NCI-H2196 (cell line): ENCODE data around the gene RPSA.
"Not testable (repeated sequence)": the region's sequence is repeated elsewhere in the genome, so short reads cannot be mapped to it uniquely, and the experiment has no call there.

Experiments used
- DNase-seq: peaks from one replicate; lab custom pipeline; 2025; ENCODE audit not compliant: unreplicated experiment; lab: John Stamatoyannopoulos, UW

Gene RPSA

DNA sequence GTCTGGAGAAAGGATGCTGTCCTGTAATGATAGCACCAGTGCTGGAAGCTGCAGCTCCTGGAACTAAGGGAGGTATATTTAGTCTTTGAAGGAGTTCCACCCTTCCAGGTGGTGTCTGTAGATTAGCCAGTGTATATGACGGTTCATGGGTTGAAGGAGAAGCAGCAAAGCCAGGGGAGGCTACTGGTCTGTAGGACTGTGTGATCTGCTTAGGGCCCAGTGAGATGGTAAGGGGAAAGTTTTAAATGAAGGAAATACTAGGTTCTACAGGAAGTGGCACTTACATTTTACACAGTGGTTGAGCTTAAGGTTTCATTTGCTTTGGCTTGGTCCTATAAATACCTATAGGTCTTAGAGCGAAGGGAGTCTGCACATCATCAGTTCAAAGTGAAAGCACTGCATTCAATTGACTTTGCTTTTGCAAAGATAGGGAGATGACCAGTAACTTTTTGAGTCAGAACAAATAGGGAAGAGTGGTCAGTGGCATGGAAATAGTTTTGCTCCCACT lies 17.7 kb upstream of the RPSA start:
- DNase-seq: no peak

GRCh38 chr3:39390181-39390580 lies 16.3 kb upstream of the RPSA start:
- DNase-seq: no peak

DNA sequence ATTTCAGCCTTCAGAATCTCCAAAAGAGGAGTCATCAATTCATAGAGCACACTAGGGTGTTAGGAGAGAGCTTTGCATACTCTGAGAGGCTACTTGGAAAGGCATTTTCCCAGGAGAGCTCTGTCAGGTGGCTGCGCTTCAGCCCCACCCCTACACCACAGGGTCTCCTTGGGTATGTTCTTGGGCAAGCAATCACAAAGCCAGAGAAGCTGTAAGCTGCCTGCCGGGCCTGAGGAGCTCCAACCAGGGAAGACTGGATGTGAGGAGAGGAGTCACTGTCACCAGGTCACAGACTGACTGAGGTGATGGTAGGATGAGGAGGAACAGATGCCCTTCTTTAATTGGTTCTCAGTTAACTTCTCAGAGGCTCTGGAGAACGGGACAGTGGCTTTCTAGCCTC lies 9.8 kb upstream of the RPSA start:
- no peak for DNase-seq

GRCh38 chr3:39398700-39399099 lies 7.8 kb upstream of the RPSA start:
- no peak for DNase-seq

GRCh38 chr3:39401983-39402382 lies 4.5 kb upstream of the RPSA start:
- DNase-seq: no peak

- no peak for DNase-seq
Observed at GRCh38 chr3:39404943-39405686, 1.4 kb upstream of the RPSA start.

DNA sequence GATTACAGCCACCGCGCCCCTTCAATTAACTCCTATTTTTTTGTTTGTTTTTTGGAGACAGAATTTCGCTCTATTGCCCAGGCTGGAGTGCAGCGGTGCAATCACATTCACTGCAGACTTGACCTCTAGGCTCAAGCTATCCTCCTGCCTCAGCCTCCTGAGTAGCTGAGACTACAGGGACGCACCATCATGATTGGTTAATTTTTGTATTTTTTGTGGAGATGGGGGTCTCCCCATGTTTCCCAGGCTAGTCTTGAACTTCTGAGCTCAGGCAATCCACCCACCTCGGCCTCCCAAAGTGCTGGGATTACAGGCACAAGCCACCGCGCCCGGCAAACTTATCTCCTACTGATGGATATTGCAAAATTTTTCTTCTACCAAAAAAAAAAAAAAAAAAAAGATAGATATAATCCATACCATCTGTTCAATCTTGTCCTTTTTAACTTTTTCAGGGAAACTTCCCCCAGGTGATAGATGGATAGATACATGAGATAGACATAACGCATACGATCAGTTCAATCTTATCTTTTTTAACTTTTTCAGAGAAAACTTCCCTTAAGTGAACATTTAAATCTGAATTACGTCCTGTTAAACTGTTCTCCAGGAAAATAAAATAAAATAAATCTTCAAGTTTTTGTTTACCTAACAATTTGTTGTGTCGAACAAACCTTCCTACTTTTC lies 693 bp upstream of the RPSA start:
- no peak for DNase-seq

GRCh38 chr3:39407259-39407629 lies 724 bp downstream of the RPSA start:
- DNase-seq: no peak

- DNase-seq: no peak
Observed at GRCh38 chr3:39407773-39408492, 1.4 kb downstream of the RPSA start.

DNA sequence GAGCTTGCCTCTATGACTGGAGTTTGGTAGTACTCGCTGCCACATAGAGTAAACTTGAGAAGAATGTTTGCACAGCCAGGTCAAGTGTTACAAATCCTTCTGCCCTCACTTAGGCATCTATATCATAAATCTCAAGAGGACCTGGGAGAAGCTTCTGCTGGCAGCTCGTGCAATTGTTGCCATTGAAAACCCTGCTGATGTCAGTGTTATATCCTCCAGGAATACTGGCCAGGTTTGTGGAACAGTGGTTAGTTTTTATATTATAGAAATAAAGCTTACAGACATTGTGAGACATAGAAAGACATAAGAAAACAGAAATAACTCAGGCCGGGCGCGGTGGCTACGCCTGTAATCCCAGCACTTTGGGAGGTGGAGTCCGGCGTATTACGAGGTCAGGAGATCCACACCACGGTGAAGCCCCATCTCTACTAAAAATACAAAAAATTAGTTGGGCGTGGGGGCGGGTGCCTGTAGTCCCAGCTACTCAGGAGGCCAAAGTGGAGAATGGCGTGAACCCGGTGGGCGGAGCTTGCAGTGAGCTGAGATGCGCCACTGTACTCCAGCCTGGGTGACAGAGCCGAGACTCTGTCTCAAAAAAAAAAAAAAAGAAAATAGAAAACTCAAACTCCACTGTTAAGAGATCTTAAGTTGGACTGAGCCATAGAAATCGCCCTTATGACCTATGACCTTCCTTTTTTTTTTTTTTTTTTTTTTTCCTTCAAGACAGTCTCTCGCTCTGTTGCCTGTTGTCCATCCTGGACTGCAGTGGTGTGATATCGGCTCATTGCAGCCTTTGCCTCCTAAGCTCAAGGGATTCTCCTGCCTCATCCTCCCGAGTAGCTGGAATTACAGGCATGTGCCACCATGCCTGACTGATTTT lies 2.2 kb downstream of the RPSA start:
- DNase-seq: no peak

GRCh38 chr3:39409514-39410136 lies 3.1 kb downstream of the RPSA start:
- DNase-seq: no peak

DNA sequence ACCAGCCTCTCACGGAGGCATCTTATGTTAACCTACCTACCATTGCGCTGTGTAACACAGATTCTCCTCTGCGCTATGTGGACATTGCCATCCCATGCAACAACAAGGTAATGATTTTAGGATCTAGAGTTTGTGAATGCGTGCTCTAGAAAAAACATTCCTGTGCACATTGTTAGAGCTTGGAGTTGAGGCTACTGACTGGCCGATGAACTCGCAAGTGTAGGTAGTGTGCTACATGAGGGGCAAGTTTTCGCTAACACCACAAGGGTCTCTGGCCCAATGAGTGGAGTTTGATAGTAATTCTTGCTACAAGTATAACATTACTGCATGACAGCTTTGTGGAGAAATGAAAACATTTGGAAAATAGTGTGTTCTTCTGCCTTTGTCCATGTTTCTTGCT lies 4.4 kb downstream of the RPSA start:
- no peak for DNase-seq

GRCh38 chr3:39412668-39413260 lies 6.2 kb downstream of the RPSA start:
- no peak for DNase-seq

DNA sequence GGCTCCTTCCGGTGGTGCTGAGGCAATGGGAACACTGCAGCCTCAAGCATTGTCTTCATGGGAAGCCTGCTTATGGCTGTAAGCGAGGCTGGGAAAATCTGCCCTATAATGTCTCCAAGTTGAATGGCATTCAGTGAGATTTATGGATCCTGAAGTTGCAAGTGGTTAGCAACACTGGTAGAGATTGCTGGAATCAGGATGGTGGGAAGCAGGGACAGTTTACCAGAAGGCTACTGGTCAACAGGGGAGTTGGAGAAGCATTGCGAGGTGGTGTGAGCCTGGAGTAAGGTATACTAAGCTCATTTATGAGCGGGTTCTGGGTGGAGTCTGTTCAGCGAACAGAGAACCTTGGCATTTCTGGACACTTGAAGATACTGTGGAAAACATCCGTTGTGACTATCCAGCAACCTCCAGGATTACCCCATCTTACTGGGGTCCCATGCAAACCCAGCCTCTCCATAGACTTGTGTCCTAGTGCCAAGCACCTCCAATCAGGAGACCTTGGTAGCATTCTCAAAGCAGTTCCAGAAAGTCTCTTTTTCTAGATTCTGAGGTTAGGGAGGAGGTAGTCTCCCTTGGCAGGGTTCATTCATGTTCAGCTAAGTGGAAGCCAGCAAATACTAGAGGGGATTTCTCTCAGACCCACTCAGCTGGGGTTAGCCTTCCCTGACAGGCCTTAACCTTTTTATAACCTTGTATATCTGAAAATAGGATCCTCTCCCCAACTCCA lies 7.3 kb downstream of the RPSA start:
- DNase-seq: no peak

- DNase-seq: no peak
Observed at GRCh38 chr3:39414421-39414907, 7.9 kb downstream of the RPSA start.

DNA sequence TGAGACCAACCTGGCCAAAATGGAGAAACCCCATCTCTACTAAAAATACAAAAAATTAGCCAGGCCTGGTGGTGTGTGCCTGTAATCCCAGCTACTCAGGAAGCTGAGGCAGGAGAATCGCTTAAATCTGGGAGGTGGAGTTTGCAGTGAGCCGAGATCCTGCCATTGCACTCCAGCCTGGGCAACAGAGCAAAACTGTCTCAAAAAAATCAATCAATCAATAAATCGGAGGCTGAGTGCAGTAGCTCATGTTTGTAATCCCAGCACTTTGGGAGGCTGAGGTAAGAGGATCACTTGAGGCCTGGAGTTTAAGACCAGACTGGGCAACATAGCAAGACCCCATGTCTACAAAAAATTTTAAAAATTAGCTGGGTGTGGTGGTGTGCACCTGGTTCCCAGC lies 8.8 kb downstream of the RPSA start:
- DNase-seq: not testable (repeated sequence)

DNA sequence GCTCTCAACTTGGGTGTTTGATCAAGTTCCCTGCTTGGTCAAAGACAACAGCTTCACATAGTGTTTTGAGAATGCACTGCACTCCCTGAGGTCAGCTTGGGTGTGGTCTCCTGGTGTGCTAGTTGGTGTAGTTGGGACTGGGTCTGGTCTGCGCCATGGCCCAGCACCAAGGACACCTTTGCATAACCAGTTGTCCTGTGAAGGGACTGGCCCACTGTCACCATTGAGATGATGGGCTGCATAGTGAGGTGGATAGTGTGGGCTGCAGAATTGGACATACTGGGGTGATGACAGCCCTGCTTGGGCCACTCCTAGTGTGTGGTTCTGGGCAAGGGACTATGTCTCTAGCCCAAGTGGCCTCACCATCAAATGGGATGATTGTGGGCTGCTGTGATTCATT lies 9.5 kb downstream of the RPSA start:
- DNase-seq: no peak

DNA sequence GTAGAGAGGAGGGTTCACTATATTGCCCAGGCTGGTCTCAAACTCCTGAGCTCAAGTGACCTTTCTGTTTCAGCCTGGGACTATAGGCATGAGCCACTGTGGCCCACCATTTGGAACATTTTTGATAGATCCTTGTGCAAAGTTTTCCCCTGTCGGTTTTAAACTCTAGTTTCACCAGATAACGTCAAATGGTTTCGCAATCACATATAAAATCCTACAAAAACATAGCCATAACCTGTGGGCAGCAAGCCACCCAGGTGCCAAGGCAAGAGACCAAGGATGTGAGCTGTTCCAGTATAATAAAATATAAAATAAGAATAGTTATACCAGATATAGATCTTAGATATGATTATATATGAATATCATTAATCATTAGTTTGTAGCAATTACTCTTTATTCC lies 10.5 kb downstream of the RPSA start:
- not testable (repeated sequence) for DNase-seq

DNA sequence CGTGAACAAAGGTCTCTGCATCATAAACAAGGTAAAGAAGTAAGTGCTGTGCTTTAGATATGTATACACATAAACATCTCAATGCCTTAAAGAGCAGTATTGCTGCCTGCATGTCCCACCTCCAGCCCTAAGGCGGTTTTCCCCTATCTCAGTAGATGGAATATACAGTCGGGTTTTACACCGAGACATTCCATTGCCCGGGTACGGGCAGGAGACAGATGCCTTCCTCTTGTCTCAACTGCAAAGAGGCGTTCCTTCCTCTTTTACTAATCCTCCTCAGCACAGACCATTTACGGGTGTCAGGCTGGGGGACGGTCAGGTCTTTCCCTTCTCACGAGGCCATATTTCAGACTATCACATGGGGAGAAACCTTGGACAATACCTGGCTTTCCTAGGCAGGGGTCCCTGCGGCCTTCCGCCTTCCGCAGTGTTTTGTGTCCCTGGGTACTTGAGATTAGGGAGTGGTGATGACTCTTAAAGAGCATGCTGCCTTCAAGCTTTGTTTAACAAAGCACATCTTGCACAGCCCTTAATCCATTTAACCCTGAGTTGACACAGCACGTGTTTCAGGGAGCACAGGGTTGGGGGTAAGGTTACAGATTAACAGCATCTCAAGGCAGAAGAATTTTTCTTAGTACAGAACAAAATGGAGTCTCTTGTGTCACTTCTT lies 12.2 kb downstream of the RPSA start:
- not testable (repeated sequence) for DNase-seq
